Measurements from ENCODE around the gene HAPLN1.
A peak's percentile ranks its signal among the peaks of the same experiment; 100 is the strongest.

HAPLN1 gene

GRCh38 chr5:83718195-83718825 is 2.3 kb downstream of the HAPLN1 start:
- peak; percentile 54 for DNase-seq (ENCODE audit: low spot score)

- no peak for DNase-seq (ENCODE audit: low spot score)
These were observed 5.2 kb downstream of the HAPLN1 start for GRCh38 chr5:83715236-83716065.

- DNase-seq (ENCODE audit: low spot score) = no peak
These were observed 5.8 kb downstream of the HAPLN1 start for GRCh38 chr5:83714810-83715209.

- no peak for DNase-seq (ENCODE audit: low spot score)
These were observed 8.6 kb downstream of the HAPLN1 start for GRCh38 chr5:83711982-83712601.

GRCh38 chr5:83709973-83710372 is 10.7 kb downstream of the HAPLN1 start:
- DNase-seq (ENCODE audit: low spot score) = no peak

GRCh38 chr5:83708170-83708569 is 12.5 kb downstream of the HAPLN1 start:
- DNase-seq (ENCODE audit: low spot score) = no peak

GRCh38 chr5:83703059-83703458 is 17.6 kb downstream of the HAPLN1 start:
- no peak for DNase-seq (ENCODE audit: low spot score)

GRCh38 chr5:83701886-83702285 is 18.8 kb downstream of the HAPLN1 start:
- DNase-seq (ENCODE audit: low spot score) = no peak

- no peak for DNase-seq (ENCODE audit: low spot score)
These were observed 30.8 kb downstream of the HAPLN1 start for GRCh38 chr5:83689881-83690280.

GRCh38 chr5:83688281-83688680 is 32.4 kb downstream of the HAPLN1 start:
- no peak for DNase-seq (ENCODE audit: low spot score)

GRCh38 chr5:83687124-83687619 is 33.5 kb downstream of the HAPLN1 start:
- no peak for DNase-seq (ENCODE audit: low spot score)

- no peak for DNase-seq (ENCODE audit: low spot score)
These were observed 34.4 kb downstream of the HAPLN1 start for GRCh38 chr5:83686251-83686650.

- no peak for DNase-seq (ENCODE audit: low spot score)
These were observed 36.8 kb downstream of the HAPLN1 start for GRCh38 chr5:83683836-83684235.

- DNase-seq (ENCODE audit: low spot score) = no peak
These were observed 48.0 kb downstream of the HAPLN1 start for GRCh38 chr5:83672646-83673045.

- no peak for DNase-seq (ENCODE audit: low spot score)
These were observed 48.5 kb downstream of the HAPLN1 start for GRCh38 chr5:83672158-83672557.

- DNase-seq (ENCODE audit: low spot score) = no peak
These were observed 55.0 kb downstream of the HAPLN1 start for GRCh38 chr5:83665631-83666030.

GRCh38 chr5:83662558-83662957 is 58.1 kb downstream of the HAPLN1 start:
- no peak for DNase-seq (ENCODE audit: low spot score)

- no peak for DNase-seq (ENCODE audit: low spot score)
These were observed 62.7 kb downstream of the HAPLN1 start for GRCh38 chr5:83657807-83658525.

- no peak for DNase-seq (ENCODE audit: low spot score)
These were observed 66.1 kb downstream of the HAPLN1 start for GRCh38 chr5:83654427-83654994.

GRCh38 chr5:83653669-83654068 is 67.0 kb downstream of the HAPLN1 start:
- DNase-seq (ENCODE audit: low spot score) = no peak

GRCh38 chr5:83645936-83646335 is 74.7 kb downstream of the HAPLN1 start:
- no peak for DNase-seq (ENCODE audit: low spot score)

GRCh38 chr5:83644301-83644700 is 76.4 kb downstream of the HAPLN1 start:
- peak; percentile 16 for DNase-seq (ENCODE audit: low spot score)

Measured in D341Med (cell line).